Endometrial microvascular endothelial cells (primary cell): ENCODE results near the gene KLHL36. TPM values are rescaled to one million over a fixed set of nuclear protein-coding genes. Genes with fewer than 3 reads are reported as not detected.

ENCODE experiments used
- in situ Hi-C: cut with HindIII; loops from 2 replicates; pipeline ENCODE4 v1.10.0; 2017; ENCODE audit warnings: low sequenced_read_pairs, low pct_unique_long_range_greater_than_20kb; ENCODE audit errors: inconsistent ontology term
- total RNA-seq: library from RNA; depleted of rRNA; stranded (reverse); fragments of >200 nt; gene quantifications from one replicate; pipeline ENCODE4 v1.2.3, GENCODE V29; 2015; ENCODE audit errors: inconsistent ontology term

The KLHL36 gene
- total RNA-seq, 1 donor from 2014 or later: 38.7 TPM

DNA sequence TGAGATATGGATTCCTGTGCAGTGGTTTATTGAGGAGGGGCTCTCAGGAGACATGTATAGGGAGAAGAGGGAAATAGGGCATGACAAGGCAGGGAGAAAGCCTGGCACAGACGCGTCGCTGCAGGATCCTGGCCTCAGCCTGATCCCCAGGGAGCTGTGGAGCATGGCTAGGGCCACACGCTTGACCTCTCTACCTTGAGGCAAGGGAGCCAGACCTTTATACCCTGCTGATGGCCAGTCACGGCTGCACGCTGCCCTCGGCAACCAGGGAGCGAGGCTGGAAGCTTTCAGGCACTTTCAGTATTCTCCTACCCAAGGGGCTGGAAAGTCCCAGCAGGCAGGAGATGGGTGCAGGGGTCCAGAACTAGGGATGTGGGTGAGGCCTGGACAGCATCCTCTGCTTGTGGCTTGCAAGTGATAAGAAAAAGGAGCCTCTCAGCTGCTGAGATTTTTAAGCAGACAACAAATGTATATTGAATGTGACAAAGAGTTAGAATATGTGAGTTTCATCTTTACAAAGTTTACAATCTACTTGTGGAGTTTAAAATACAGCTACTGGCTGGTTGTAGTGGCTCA lies 10.0 kb upstream of the KLHL36 start:
- in situ Hi-C loops: no loop called here

DNA sequence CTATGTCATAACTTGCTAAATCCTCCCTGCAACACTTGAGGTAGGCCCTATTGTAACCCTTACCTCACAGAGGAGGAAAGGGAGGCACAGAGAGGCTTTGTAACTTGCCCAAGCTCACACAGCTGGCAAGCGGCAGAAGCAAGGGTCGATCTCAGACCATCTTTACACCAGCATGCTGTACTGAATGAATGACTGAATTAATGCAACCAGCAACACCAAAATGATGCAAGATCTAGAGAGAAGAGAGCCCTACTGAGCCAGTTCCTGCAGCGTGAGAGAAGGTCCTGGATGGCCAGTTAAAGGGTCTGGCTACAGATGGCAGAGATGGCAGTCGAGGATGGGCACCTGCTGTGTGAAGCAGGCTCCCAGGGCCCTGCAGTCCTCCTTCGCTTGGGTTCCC lies 8.2 kb upstream of the KLHL36 start:
- in situ Hi-C loops: no loop called here

DNA sequence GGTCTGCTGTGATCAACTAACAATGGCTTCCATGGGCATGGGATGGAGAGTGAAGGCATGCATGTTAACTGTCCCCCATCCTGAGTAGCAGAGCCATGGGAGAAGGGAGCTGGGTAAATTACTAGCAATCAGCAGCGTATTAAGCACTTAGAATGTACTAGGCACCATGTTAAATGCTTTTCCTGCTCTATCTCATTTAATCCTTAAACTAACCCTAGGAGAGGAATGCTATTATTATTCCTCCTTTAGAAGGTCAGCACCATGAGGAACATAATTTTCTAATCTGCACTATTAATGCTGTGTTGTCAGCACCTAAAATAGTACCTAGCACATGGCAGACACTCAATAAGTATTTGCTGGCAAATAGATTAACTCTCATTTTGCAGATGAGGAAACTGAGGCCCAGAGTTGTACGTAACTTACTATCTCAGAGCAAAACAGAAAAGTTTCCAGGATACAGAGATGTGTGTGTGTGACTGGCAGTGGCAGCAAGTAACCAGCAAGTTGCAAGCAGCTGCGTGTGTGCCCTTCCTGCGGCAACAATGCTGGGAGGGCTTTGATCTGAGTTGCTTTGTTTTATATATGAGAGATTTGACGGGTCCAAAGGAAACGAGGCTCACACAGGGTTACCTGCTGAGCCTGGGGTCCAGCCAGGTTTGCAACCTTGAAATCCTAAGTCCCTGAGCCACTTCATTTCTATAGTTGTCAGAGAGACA lies 6.5 kb upstream of the KLHL36 start:
- in situ Hi-C loops: no loop called here

DNA sequence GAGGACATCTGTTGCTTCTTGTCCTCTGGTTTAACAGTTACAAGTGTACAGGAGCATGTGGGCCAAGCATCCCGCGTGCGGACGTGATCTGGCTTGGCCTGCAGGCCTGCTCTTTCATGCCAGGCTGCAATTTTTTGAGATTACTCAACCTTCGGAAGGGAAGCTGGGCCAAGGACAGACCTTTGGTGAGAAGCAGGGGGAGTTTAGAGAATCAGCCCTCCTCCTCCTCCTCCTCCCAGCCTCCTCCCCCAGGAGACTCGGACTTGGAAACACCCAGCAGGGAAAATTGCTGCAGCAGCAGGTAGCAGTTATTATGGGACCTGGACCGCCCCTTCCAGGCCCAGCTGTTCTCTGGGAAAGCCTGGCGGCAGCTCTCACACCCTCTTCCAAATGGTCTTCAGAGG lies 5.1 kb upstream of the KLHL36 start:
- in situ Hi-C loops: no loop called here

DNA sequence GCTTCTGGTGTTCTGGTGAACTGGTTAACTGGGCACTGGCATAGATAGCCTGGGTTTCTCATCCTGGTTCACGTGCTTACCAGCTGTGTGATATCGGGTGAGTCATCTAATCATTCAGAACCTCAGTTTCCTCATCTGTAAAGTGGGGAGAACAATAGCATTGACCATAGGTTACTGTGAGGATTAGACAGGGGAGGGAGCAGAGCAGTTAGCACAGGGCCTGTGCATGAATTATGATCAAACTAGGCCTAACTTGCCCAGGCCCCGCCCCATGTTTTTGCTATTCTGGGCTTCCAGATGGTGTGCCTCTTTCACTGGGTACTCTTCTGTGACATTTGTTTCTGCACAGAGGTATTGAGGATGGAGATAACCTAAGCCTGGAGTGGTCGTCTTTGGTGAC lies 4.6 kb upstream of the KLHL36 start:
- in situ Hi-C loops: no loop called here

DNA sequence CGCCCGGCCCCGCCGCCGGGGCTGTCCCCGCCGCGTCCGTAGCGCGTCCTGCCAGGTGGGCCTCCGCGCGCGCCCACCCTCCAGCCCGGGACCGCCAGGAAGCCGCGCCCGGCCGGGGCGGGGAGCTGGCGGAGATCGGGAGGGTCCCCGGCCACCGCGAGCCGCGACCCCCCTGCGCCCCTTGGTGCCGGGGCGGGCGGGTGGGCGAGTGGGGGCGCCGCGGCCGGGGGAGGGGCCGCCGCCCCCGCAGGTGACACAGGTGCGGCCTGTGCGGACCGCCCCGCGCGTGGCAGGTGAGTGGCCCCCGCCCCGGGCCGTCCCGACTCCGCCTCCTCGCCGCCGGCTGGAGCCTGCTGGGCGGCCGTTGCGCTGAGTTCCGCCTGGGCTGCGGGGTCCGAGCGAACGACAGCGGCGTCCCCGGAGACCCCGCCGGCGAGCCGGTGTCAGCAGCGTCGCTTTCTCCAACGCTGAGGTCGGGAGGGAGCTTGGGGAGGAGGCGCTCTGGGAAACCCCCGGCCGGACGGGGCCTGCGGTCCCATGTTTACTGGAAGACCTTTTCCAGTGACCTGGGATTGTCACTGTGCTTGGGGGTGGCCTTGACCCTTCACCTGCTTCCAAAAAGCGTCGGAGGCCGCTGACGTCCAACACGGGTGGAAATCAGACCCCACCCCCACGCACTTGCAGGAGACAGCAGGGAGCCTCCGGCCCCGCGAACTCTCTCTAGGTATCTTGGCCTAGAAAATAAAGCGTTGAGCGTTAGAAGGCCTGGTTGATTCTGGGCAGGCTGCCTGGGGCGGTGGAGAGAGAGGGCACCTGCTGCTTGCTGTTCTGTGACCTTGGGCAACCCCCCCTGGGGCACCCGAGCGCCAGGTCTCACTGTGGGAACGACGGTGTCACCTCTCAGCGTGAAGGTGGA lies 542 bp downstream of the KLHL36 start:
- in situ Hi-C loops: no loop called here

DNA sequence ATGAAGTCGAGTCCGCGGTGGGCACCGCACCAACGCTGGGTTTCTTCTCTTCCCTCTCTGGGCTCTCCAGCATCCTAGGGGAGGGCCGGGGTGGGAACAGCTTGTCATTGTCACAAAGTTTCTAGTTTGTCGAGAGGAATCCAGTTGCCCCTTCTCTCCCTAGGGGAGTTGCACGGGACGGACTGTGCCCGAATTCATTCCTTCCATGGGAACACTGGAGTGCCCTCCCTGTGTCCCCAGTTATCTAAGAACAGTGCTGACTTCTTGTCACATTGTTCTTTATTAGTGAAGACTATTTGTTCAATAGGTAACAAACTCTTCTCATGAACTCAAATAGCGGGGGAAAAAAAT lies 1.2 kb downstream of the KLHL36 start:
- in situ Hi-C loops: no loop called here

DNA sequence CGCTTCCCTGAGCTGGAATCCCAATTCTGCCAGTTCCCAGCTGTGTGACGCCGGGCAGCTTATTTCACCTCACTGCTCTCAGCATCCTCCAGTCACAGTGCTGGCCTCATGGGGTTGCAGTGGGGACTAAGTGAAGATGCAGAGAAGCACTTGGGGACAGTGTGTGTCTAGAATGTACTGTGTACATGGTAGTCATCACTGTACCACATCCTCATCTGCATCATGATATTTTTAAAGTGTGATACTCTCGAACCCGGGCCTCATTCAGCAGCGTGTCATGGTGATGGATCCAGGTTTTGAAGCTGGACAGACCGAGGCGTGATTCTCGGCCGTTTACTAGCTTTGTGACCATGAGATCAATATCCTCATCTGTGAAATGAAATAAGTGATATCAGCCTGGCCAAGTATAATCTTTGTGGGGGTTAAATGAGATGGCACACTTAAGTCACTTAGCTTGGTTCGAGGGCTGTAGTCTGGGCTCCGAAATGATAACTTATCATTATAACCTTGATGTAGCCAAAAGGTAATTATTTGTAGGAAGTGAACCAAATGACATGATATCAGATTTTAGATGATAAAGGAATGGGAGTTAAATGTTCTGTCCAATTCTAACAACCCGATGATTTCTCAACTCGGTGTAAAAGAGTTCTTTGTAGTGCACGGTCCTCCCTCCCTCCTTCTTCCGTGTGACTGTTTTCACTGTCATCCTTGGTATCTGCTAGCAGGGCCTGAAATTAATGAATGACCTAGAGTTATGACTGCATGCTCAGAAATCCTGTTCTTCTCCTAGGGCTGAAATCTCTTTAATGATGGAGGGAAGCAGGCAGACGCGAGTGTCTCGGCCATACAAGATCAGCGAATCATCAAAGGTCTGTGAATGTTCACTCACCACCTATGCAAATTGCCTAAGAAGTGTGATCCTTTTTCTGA lies 2.0 kb downstream of the KLHL36 start:
- in situ Hi-C loops: no loop called here

DNA sequence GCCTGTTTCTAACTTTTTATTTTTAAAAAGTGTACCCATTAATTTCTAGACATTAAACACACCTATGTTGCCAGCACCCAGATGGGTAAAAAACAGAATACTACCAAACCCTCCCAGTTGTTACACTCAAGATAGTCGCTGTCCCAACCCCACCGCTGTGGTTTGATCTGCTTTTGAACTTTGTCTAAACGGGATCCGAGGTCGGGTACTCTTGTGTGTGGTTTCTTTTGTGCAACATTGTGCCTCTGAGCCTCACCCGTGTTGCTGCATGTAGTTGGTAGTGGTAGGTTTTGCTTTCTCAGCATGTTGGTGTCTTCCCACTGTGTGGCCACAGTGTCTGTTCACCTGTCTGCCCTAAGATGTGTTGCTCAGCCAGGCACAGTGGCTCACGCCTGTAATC lies 4.3 kb downstream of the KLHL36 start:
- in situ Hi-C loops: no loop called here

DNA sequence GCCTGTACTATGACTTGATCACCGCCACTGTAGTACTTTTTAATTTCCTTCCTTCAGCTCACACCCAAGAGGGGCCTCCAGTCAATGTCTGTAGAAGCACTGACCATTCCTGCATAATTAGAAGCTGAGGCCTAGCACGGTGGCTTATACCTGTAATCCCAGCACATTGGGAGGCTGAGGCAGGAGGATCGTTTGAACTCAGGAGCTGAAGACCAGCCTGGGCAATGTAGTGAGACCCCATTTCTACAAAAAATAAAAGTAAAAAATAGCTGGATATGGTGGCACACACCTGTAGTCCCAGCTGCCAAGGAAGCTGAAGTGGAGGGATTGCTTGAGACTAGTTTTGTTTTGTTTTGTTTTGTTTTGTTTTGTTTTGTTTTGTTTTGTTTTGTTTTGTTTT lies 5.9 kb downstream of the KLHL36 start:
- in situ Hi-C loops: no loop called here

DNA sequence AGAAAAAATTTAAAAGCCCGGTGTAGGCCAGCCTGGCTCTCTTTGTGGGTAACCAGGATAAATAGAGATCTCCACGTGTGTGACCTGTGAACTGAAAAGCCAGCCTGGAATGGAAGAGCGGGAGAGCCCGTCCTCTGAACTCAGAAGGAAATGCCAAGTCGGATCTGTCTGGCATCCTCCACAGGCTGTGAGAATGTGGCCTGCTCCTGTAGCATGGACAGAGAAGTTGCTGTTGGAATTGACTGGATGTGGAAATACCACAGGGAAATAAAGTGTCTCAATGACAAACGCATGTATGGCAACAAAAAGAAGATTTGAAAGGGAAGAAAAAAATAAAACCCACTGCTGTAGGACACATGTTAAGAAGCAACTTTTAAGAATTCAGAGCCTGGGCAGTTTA lies 6.7 kb downstream of the KLHL36 start:
- in situ Hi-C loops: no loop called here

DNA sequence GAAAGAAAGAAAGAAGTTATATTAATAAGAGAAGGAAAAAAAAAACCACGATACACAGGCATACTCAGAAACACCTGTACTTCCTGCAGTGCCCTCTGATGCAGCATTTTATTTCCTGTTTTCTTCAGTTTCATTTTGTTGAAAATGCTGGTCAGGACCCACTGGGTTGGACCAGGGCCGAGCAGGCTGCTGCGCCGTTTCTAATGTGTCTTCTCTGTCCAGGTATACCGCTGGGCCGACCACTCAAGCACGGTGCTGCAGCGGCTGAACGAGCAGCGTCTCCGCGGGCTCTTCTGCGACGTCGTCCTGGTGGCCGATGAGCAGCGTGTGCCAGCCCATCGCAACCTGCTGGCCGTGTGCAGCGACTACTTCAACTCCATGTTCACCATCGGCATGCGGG lies 8.3 kb downstream of the KLHL36 start:
- in situ Hi-C loops: no loop called here

DNA sequence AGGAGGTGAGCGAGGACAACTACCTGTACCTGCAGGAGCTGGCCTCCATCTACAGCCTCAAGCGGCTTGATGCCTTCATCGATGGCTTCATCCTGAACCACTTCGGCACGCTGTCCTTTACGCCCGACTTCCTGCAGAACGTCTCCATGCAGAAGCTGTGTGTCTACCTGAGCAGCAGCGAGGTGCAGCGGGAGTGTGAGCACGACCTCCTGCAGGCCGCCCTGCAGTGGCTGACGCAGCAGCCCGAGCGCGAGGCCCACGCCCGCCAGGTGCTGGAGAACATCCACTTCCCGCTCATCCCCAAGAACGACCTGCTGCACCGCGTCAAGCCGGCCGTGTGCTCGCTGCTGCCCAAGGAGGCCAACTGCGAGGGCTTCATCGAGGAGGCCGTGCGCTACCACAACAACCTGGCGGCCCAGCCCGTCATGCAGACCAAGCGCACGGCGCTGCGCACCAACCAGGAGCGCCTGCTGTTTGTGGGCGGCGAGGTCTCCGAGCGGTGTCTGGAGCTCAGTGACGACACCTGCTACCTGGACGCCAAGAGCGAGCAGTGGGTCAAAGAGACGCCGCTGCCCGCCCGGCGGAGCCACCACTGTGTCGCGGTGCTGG lies 9.0 kb downstream of the KLHL36 start:
- in situ Hi-C loops: no loop called here

DNA sequence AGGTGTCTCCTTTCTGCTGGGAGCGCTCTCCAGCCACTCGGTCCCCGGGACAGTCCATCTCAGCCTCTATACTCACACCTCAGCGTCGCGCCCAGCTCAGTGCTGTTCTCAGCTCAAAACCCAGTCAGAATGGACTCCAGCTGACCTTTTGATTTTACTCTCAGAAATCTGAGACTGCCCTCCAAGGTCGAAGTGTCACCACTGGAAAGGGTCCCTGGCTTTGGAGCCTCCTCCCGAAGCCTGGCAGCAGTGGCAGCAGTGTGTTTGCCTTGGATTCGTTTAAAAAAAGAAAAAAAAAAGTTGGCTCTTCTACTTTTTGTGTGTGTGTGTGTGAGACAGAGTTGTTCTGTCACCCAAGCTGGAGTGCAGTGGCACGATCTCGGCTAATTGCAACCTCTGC lies 10.4 kb downstream of the KLHL36 start:
- in situ Hi-C loops: no loop called here

DNA sequence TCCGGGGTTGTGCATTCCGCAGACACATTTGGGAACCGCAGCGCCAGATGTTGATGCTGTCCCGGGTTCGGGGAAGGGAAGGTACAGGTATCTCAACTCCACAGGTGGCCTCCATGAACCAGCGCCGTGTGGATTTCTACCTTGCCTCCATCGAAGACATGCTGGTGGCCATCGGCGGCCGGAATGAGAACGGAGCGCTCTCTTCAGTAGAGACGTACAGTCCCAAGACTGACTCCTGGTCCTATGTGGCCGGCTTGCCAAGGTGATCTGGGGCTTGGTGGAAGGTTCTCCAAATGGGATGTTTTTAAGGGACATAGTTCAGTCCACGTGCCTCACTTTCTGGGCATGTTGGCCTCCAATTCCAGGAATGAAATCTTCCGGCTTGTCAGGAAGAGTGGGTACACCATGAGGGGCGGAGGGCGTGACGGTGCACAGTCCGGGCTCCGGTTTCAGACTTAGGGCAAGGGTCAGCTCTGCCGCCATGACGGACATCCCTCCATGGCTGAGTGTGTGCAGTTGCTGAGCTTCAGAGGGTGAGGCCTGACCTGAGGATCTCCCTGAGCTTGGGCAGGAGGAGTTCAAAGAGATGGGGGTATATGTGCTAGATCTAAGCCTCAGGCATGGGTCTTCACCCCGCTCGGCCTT lies 11.5 kb downstream of the KLHL36 start:
- in situ Hi-C loops: no loop called here

DNA sequence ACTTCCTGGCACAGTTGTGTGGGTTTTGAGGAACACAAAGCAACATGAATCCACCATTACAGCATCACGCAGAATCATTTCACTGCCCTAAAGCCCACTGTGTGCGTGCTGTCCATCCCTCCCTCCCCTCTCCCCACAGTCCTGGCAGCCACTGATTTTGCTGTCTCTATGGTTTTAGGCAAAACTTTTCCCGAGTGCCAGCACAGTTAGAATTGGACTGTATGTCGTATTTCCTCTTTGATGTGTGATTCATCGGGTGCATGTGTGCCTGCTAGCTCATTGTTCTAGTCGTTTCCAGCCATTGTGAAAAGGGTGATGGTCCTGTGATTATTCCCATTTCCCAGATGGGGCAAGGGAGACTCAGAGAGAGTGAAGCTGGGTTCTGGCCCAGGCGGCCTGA lies 12.7 kb downstream of the KLHL36 start:
- in situ Hi-C loops: no loop called here

DNA sequence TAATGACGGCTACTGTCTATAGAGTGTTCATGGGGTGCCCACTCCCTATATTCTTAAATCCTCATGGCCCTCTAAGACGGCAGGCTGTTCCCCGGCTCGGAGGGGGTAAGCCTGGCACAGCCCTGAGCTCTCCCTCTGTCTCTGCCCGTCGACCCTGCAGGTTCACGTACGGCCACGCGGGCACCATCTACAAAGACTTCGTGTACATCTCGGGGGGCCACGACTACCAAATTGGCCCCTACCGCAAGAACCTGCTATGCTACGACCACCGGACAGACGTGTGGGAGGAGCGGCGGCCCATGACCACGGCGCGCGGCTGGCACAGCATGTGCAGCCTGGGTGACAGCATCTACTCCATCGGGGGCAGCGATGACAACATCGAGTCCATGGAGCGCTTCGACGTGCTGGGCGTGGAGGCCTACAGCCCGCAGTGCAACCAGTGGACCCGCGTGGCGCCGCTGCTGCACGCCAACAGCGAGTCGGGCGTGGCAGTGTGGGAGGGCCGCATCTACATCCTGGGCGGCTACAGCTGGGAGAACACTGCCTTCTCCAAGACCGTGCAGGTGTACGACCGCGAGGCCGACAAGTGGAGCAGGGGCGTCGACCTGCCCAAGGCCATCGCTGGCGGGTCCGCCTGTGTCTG lies 13.2 kb downstream of the KLHL36 start:
- in situ Hi-C loops: no loop called here

DNA sequence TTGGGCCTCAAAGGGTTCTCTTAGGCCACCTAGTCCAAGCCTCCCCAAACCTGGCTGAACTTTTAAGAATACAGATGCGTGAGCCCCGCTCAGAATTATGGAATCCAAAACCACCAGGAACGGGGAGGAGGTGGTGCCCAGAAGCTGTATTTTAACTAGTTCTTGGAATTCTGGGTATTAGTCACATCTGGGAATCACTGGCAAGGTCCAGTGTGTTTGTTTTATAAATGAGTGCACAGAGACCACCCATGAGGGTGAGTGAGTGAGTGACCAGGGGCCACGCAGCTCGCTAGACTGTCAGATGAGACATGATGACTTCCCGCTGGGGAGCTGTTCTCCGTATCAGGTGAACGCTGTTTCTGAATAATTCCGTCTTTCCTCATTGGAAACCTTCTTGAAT lies 14.2 kb downstream of the KLHL36 start:
- in situ Hi-C loops: no loop called here
